DND-41 (cell line): Measurements from ENCODE around the gene TUBG1.

Experiments used
- ATAC-seq: fragments of 200-7000 bp; cut with Tn5 transposase; 3 replicates; pipeline ENCODE4 v1.9.1; 2021; ENCODE audit warnings: low read depth; ENCODE audit not compliant: insufficient read depth
- DNase-seq: peaks from one replicate; pipeline ENCODE4 v3.0.0-alpha.2; 2020
- H2AFZ ChIP-seq: 2 replicates; pipeline ENCODE4 v1.6.0; 2012; ENCODE audit warnings: low read depth, low read length
- H3K27ac ChIP-seq: 2 replicates; pipeline ENCODE4 v1.5.1; 2012; ENCODE audit warnings: low read length, inconsistent platforms
- H3K27me3 ChIP-seq: fragments of 200-600 bp; sonication (generic); 2 replicates; pipeline ENCODE4 v1.6.0; 2012; ENCODE audit warnings: low read length, mild to moderate bottlenecking, inconsistent platforms; ENCODE audit not compliant: insufficient read depth, poor library complexity
- H3K36me3 ChIP-seq: 2 replicates; pipeline ENCODE4 v1.5.1; 2012; ENCODE audit warnings: low read length, inconsistent platforms; ENCODE audit not compliant: insufficient read depth
- H3K4me1 ChIP-seq: 2 replicates; pipeline ENCODE4 v1.5.1; 2012; ENCODE audit warnings: mild to moderate bottlenecking, low read length; ENCODE audit not compliant: insufficient read depth
- H3K4me2 ChIP-seq: 2 replicates; pipeline ENCODE4 v1.6.0; 2012; ENCODE audit warnings: mild to moderate bottlenecking, moderate library complexity, low read length, inconsistent platforms; ENCODE audit not compliant: insufficient read depth
- H3K4me3 ChIP-seq, 2 experiments: fragments of 200-600 bp in 1 of 2; shearing (Covaris generic) in 1 of 2; 2 replicates each; pipeline ENCODE4 v1.5.1; 2012 to 2016; ENCODE audit warnings: inconsistent platforms in 2 of 2, low read length in 2 of 2, mild to moderate bottlenecking in 2 of 2, low read depth in 1 of 2, moderate library complexity in 1 of 2
- H3K79me2 ChIP-seq: 2 replicates; pipeline ENCODE4 v1.6.0; 2012; ENCODE audit warnings: low read length, inconsistent platforms; ENCODE audit not compliant: insufficient read depth
- H3K9ac ChIP-seq: 2 replicates; pipeline ENCODE4 v1.6.0; 2012; ENCODE audit warnings: low read depth, mild to moderate bottlenecking, inconsistent platforms, low read length, moderate library complexity
- H3K9me3 ChIP-seq: 2 replicates; pipeline ENCODE4 v1.5.1; 2012; ENCODE audit warnings: low read length, moderate library complexity, mild to moderate bottlenecking, inconsistent platforms; ENCODE audit not compliant: insufficient read depth, severe bottlenecking
- H4K20me1 ChIP-seq: 2 replicates; pipeline ENCODE4 v1.6.0; 2012; ENCODE audit warnings: low read length; ENCODE audit not compliant: insufficient read depth
- CTCF ChIP-seq: IDR thresholded peaks from 2 replicates; pipeline ENCODE4 v1.5.1; 2012; ENCODE audit warnings: borderline replicate concordance, low read length, moderate library complexity, mild to moderate bottlenecking; ENCODE audit not compliant: poor library complexity, severe bottlenecking; ENCODE audit errors: extremely low read depth
- EZH2 ChIP-seq: IDR thresholded peaks from 3 replicates; pipeline ENCODE4 v1.6.1; 2012; ENCODE audit warnings: borderline replicate concordance, low read depth, mild to moderate bottlenecking, moderate library complexity, low read length, inconsistent platforms; ENCODE audit not compliant: severe bottlenecking

Gene TUBG1

GRCh38 chr17:42579794-42580551 lies 29.5 kb upstream of the TUBG1 start:
- Histone ChIP-seq H3K4me3 (no peak overlapping the region), H3K27me3 (no peaks in the 10 kb centered on the region), H3K9me3 (no peaks in the 10 kb centered on the region), H3K4me1 (peaks cover 40% of the 10 kb centered on the region), H3K4me2 (0 out of 2 replicates have a peak overlapping the region, but pooled peaks have one; percentile 74), H4K20me1 (no peaks in the 10 kb centered on the region; the same call in 1 of the 2 replicates), H3K27ac (no peak overlapping the region), H3K36me3 (peaks cover 68% of the 10 kb centered on the region), H3K9ac (no peak overlapping the region), H3K79me2 (peaks cover 44% of the 10 kb centered on the region), H2AFZ (no peak overlapping the region)
- TF ChIP-seq CTCF = no peak
- no peak for TF ChIP-seq EZH2
- DNase-seq (no peak), ATAC-seq (no peak)

- H3K9ac ChIP-seq = no peak overlapping the region
- no peak overlapping the region for H3K4me2 ChIP-seq
- no peak overlapping the region for H3K4me3 ChIP-seq
- ATAC-seq = no peak
- DNase-seq = no peak
- H2AFZ ChIP-seq = no peak overlapping the region
- no peaks in the 10 kb centered on the region for H3K9me3 ChIP-seq
- H4K20me1 ChIP-seq = no peaks in the 10 kb centered on the region
- H3K4me1 ChIP-seq = peaks cover 21% of the 10 kb centered on the region
- H3K79me2 ChIP-seq = peaks cover 27% of the 10 kb centered on the region
- H3K36me3 ChIP-seq = peaks cover 74% of the 10 kb centered on the region
- TF ChIP-seq EZH2 = no peak
- TF ChIP-seq CTCF = no peak
- H3K27ac ChIP-seq = no peak overlapping the region
- no peaks in the 10 kb centered on the region for H3K27me3 ChIP-seq
Measured at GRCh38 chr17:42581744-42582270, 27.7 kb upstream of the TUBG1 start.

DNA sequence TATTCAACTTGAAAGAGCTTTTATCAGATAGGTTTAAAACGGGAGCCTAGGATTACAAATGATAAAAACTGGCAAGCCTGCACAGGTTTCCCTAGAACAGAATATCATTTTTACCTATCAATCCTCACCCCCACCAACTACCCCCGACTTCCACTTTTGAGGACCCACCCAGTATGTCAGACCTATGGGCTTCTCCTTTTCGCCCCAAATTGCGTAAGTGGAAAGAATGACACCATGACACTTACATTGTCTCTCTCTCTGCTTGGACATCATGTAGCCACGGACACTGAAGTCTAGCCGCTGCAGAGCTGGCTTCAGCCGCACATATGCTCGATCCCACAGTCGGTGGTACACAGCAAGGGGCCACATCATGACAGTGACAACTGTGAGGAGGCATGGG lies 24.6 kb upstream of the TUBG1 start:
- H3K79me2 ChIP-seq = no peaks in the 10 kb centered on the region
- no peak overlapping the region for H3K27ac ChIP-seq
- H2AFZ ChIP-seq = no peak overlapping the region
- peaks cover under 1% of the 10 kb centered on the region; the same call in 1 of the 2 replicates for H3K4me1 ChIP-seq
- no peaks in the 10 kb centered on the region for H3K9me3 ChIP-seq
- peaks cover 96% of the 10 kb centered on the region for H3K36me3 ChIP-seq
- no peak overlapping the region for H3K4me3 ChIP-seq
- no peak for TF ChIP-seq EZH2
- no peak for TF ChIP-seq CTCF
- no peak for DNase-seq
- no peaks in the 10 kb centered on the region for H4K20me1 ChIP-seq
- ATAC-seq = no peak
- H3K9ac ChIP-seq = no peak overlapping the region
- H3K27me3 ChIP-seq = no peaks in the 10 kb centered on the region
- H3K4me2 ChIP-seq = no peak overlapping the region
